HG03378 (cell line): Measurements from ENCODE around the gene BCAT1.
"Not testable (repeated sequence)": the region's sequence is repeated elsewhere in the genome, so short reads cannot be mapped to it uniquely, and the experiment has no call there.

ENCODE experiments used
- ATAC-seq: cut with Tn5 transposase; IDR thresholded peaks from one replicate; pipeline ENCODE4 v1.9.1; 2021; ENCODE audit warnings: mild to moderate bottlenecking, moderate library complexity; ENCODE audit not compliant: unreplicated experiment

The BCAT1 gene

DNA sequence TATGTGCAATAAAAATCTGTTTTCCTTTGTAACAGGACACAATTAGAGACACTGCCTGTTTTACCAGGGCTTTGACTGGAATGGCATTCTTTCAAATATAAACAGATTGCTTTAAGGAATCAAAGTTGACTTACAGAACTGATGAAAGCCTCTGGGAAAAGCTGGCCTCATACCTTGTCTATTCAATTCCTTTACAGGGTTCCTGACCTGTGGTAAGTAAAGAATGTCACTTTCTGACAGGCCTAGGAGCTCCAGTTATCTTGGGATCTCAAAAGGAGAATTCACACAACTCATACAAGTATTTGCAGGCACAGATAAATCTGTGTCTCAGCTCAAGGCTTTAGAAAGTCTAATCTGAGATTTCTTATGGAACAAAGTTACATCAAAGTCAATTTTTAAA lies 88.4 kb downstream of the BCAT1 start:
- ATAC-seq: no peak

- no peak for ATAC-seq
These were observed 92.4 kb downstream of the BCAT1 start for GRCh38 chr12:24856541-24856940.

DNA sequence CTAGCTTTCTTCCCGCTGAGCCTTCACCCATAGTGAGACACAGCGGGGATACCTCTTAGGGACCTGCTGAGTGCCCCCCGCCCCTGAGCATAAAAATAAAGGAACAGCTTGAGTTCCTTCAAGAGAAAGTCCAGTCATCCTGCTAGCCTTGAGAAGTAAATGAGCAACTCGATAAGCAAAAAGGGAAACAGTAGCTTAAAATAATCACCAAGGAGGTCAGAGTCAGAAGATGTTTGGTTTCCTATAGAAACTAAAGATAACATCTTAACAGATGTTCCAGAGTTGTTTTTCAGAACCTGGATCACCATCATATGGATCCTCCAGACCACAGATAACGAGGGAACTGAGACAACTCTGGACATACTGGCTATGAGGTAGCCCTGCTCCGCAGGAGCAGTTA lies 94.0 kb downstream of the BCAT1 start:
- ATAC-seq: no peak

GRCh38 chr12:24854017-24854416 lies 94.9 kb downstream of the BCAT1 start:
- no peak for ATAC-seq

DNA sequence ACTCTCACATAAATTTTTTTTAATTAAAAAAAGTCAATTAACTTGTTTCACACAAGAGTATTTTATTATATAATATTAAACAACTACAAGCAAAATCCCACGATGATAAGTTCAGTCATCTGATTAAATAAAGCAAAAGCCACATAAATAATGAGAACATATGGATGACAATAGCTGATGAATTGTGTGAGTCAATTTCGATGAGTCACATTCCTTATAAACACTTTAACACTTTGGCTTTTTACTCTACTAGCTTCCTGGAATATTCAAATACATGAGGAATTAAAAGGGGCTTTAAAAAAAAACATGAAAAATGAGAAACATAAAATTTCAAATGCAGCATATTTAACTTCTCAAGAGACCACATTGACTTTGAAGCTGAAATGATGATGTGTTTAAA lies 95.3 kb downstream of the BCAT1 start:
- ATAC-seq: no peak

GRCh38 chr12:24853094-24853493 lies 95.8 kb downstream of the BCAT1 start:
- no peak for ATAC-seq

DNA sequence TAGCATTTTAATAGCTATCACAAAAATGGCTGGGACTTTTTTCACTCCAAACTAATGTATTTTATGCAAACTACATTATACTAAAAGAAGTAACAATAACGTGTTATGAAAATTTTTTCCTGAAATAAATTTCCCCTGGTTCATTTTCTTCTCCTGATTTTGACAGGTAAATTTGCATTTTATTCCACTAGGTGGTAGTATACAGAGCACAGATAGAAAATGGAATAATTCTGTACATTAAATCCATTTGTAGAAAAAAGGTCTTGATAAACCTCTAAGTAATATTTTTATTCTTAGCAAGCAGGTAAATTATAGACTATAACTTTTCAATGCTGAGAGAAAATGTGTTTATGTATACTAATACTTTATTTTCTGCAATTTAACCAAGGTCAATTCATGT lies 96.5 kb downstream of the BCAT1 start:
- no peak for ATAC-seq

GRCh38 chr12:24851883-24852282 lies 97.0 kb downstream of the BCAT1 start:
- not testable (repeated sequence) for ATAC-seq

GRCh38 chr12:24851341-24851740 lies 97.6 kb downstream of the BCAT1 start:
- no peak for ATAC-seq

- ATAC-seq: no peak
These were observed 98.4 kb downstream of the BCAT1 start for GRCh38 chr12:24850496-24850895.

DNA sequence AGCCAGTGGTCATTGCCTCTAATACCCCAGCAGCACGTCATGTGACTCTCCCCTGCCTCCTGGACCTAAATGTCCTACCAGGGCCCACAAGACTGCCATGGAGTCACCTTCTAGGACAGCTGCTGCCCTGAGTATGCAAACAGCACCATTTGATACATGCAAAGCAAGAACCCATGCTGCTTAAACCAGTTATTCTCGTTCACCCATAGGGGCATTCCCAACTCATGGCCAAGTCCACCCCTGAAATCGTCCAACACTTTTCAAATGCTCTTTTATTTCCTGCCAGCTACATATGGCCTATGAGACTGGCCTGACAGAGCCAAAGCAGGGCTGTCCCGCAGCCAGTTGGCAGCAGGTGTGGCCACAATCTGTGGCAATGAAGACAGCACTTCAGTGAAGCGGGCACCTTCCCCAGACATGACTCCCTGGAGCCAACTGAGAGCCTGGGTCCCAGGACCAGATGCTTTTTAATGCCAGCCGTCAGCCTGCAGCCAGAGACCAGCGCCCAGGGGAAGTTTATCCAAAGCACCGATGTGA lies 99.9 kb downstream of the BCAT1 start:
- no peak for ATAC-seq

GRCh38 chr12:24846689-24847088 lies 102.2 kb downstream of the BCAT1 start:
- ATAC-seq: no peak

DNA sequence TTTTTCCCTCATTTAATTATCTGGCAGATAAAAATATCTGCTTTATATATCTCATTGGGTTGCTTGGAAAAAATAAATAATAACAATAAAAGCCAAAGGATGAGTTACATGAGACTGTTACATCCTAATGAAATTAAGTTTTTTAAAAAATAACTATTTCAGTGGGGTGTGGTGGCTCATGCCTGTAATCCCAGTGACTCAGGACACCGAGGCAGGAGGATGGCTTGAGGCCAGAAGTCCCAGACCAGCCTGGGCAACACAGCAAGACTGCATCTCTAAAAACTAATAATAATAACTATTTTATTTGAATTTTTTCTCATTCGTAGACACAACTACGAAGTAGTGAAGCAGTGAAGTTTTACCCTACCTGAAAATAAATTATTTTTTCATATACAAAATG lies 103.3 kb downstream of the BCAT1 start:
- no peak for ATAC-seq

DNA sequence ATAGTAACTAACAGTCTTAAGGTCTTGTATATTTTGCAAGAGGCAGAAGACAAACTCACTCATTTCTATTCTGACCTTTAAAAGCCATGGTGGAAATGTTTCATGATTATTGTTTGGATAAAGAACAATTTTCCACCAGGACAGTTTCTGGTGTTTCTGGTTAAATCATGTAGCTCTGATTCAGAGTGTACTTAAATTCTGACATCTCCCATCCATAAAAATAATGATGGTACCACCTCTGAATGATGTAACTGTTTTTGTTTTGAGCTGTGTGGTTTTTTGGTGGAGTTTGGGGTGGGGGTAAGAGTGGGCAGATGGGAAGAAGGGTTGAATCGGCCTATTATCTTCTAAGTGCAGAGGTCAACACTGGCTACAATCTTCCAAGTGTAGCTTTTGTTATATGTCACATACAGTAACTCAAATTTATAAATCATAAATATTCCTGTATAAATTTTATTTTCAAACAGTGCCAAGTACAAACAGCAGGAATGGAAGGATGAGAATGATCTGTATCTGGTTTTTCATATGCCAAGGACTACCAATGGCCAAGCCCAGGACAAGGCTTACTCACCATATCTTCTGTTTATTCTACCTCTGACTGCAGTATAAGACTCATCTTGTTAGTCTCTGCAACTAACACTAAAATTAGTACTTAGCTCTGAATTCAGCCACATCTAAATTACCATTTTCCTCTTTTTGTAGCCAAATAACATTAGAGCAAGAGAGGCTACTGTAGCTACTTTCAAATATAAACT lies 108.7 kb downstream of the BCAT1 start:
- ATAC-seq: no peak

- peak; percentile 92 for ATAC-seq
These were observed 109.6 kb downstream of the BCAT1 start for GRCh38 chr12:24839268-24839791.

GRCh38 chr12:24838531-24838950 lies 110.4 kb downstream of the BCAT1 start:
- ATAC-seq: peak; percentile 49

- ATAC-seq: no peak
These were observed 113.5 kb downstream of the BCAT1 start for GRCh38 chr12:24835377-24835776.

- ATAC-seq: no peak
These were observed 115.4 kb downstream of the BCAT1 start for GRCh38 chr12:24833513-24833912.

- ATAC-seq: no peak
These were observed 124.9 kb downstream of the BCAT1 start for GRCh38 chr12:24823808-24824515.

GRCh38 chr12:24822121-24822899 lies 126.6 kb downstream of the BCAT1 start:
- ATAC-seq: peak; percentile 92

- peak; percentile 47 for ATAC-seq
These were observed 127.2 kb downstream of the BCAT1 start for GRCh38 chr12:24821691-24822090.
